GM10266 (cell line): ENCODE results near the gene ADD3.
"Not testable (repeated sequence)": the region's sequence is repeated elsewhere in the genome, so short reads cannot be mapped to it uniquely, and the experiment has no call there.

Experiments
- DNase-seq: peaks from one replicate; pipeline ENCODE4 v3.0.0; 2012; ENCODE audit errors: extremely low spot score
- TF ChIP-seq, protein P1 (sequence below): IDR thresholded peaks from 2 replicates; pipeline ENCODE4 v1.5.1; 2012; ENCODE audit warnings: mild to moderate bottlenecking, low read depth; ENCODE audit not compliant: control insufficient read depth, insufficient read depth; ENCODE audit errors: missing control alignments

ADD3 gene

DNA sequence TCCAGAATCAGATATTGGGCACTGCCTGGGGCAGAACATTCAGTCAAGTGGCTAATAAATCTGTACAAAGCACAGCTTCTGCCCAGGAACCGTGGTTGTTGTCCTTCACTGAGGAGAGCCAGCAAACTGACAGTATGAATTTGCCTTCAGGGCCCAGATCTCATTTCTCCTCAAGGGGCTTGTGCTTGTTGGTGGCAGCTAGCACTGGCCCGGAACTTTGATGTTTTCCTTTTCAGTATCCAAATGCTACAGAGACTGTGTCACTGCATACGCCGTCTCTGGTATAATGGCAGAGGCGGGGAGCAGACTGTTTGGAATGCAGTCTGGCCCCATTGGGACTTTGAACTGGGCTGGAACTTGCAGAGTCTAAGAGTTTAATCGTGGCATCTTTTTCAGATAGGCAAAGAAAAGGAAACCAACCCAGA lies 30.4 kb upstream of the ADD3 start:
- no peak for DNase-seq
- TF ChIP-seq, protein P1, sequence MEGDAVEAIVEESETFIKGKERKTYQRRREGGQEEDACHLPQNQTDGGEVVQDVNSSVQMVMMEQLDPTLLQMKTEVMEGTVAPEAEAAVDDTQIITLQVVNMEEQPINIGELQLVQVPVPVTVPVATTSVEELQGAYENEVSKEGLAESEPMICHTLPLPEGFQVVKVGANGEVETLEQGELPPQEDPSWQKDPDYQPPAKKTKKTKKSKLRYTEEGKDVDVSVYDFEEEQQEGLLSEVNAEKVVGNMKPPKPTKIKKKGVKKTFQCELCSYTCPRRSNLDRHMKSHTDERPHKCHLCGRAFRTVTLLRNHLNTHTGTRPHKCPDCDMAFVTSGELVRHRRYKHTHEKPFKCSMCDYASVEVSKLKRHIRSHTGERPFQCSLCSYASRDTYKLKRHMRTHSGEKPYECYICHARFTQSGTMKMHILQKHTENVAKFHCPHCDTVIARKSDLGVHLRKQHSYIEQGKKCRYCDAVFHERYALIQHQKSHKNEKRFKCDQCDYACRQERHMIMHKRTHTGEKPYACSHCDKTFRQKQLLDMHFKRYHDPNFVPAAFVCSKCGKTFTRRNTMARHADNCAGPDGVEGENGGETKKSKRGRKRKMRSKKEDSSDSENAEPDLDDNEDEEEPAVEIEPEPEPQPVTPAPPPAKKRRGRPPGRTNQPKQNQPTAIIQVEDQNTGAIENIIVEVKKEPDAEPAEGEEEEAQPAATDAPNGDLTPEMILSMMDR: no peak

DNA sequence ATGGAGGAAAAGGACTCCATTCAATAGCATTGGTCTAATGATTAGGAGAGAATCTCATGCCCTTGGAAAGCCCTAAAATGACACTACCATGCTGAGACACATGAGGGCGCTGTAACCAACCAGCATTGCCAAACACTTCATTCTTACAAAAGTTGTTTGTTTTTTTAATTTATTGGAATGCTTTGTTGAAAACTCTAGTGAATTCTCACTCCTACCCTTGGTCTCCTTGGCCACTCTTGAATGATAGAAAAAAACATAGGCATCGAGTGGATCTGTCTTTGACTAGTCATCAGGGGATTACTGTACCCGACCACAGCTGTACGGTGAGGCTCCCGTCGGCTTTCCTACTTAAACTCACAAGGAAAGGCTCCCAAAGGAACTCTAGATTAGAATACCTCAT lies 29.3 kb upstream of the ADD3 start:
- DNase-seq: peak; percentile 35
- TF ChIP-seq, protein P1: peak; percentile 77

DNA sequence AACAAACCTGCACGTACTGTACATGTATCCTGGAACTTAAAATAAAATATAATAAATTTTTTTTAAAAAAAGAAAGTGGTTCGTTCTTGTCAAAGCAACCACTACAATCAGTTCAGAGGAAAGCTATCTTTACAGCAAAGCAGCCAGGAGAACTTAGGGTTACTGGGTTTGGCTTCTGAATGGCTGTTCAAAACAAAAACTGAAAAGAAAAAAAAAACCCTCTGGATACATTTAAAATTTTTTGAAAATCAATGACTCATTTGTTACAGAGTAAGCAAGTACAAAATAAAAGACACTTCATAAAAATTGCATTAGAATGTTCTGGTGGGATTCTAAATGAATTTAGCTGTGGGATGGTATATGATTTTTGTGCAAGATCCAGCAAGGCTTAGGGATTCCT lies 28.6 kb upstream of the ADD3 start:
- DNase-seq: no peak
- TF ChIP-seq, protein P1: no peak

DNA sequence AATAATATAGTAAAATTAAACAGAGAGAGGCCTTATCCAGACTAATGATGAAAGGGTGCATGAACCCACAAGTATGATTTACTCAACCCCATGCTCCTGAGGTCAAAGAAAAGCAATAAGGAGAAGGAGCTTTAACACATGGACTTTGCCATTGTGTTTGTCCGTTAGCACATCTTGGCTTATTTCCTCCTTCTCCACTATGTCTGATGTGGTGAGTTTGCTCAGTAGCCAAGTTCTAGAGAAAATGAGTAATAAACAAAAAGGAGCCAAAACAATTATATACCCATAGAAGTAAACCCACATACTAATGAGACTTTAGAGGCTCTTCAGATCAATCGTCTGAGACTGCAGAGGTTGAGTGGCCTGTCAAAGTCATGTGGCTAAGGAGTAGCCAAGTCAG lies 26.1 kb upstream of the ADD3 start:
- TF ChIP-seq, protein P1: no peak

DNA sequence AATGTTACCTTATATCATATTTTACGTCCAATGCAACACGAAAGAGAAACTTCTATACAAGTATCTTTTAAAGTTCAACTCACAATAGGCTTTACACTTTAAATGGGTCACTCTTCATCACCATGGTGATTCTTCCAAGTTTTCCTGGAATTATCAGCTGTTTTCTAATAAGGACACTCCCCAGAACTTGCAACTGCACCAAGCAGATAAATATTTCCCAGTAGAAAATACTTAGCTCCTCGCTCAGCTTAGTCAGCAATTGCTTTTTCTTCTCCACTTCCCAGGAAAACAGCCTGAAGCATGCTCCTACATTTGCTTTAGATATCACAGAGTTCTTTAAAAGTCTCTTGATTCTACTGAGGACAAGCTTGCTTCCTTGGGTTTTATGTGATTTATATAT lies 25.7 kb upstream of the ADD3 start:
- TF ChIP-seq, protein P1: no peak
- DNase-seq: no peak

More for the DNA sequence above, 26.1 kb upstream of the ADD3 start:
- no peak for DNase-seq

DNA sequence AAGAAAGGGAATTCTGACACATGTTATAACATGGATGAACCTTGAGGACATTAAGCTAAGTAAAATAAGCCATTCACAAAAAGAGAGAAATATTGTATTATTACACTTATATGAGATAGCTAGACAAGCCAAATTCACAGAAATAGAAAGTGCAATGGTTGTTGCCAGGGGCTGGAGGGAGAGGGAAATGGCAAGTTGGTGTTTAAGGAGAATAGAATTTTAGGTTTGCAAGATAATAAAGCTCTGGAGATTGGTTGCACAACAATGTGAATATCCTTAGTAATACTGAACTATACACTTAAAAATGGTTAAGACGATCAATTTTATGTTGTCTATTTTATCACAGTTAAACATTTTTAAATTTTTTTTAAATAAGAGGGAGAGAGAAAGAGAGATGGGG lies 25.0 kb upstream of the ADD3 start:
- TF ChIP-seq, protein P1: no peak
- no peak for DNase-seq

DNA sequence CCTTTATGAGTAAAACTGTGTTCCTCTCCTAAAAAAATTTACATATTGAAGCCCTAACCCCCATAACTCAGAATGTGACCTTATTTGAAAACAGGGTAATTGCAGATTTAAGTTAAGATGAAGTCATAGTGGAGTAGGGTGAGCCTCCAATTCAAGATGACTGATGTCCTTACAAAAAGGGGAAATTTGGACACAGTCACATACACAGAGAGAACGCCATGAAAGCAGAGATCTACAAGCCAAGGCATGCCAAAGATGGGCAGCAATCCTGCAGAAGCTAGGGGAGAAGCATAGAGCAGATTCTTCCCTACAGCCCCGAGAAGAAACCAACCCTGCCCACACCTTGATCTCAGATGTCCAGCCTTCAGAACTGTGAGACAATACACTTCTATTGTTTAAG lies 23.8 kb upstream of the ADD3 start:
- TF ChIP-seq, protein P1: no peak
- DNase-seq: no peak

DNA sequence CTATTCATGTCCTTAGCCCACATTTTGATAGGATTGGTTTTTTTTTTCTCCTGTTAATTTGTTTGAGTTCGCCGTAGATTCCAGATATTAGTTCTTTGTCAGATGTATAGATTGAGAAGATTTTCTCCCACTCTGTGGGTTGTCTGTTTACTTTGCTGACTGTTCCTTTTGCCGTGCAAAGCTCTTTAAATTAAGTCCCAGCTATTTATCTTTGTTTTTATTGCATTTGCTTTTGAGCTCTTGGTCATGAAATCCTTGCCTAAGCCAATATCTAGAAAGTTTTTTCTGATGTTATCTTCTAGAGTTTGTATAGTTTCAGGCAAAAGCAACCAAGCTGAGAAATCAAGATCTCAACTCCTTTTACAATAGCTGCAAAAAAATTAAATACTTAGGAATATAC lies 22.0 kb upstream of the ADD3 start:
- DNase-seq: not testable (repeated sequence)
